Umbilical cord (tissue), 2 donors: ENCODE measurements around the gene SLIT2. TPM values are rescaled to one million over a fixed set of nuclear protein-coding genes. Genes with fewer than 3 reads are reported as not detected.

Experiments
- DNase-seq: peaks from one replicate; pipeline ENCODE4 v3.0.0-alpha.2; 2015; ENCODE audit warnings: low spot score
- total RNA-seq: library from RNA; depleted of rRNA; stranded (reverse); fragments of >200 nt; gene quantifications from one replicate; pipeline ENCODE4 v1.2.3, GENCODE V29; 2014; ENCODE audit warnings: low replicate concordance; ENCODE audit not compliant: insufficient read depth

Gene SLIT2
- total RNA-seq, 1 donor from 2014 or later: 19.5 TPM

- DNase-seq: no peak
Measured at GRCh38 chr4:20264688-20265087, 13.0 kb downstream of the SLIT2 start.

- DNase-seq: no peak
Measured at GRCh38 chr4:20265726-20266125, 14.0 kb downstream of the SLIT2 start.

GRCh38 chr4:20266215-20267082 is 14.7 kb downstream of the SLIT2 start:
- no peak for DNase-seq

GRCh38 chr4:20268028-20268427 is 16.3 kb downstream of the SLIT2 start:
- no peak for DNase-seq

- DNase-seq: no peak
Measured at GRCh38 chr4:20269320-20269719, 17.6 kb downstream of the SLIT2 start.

- DNase-seq: no peak
Measured at GRCh38 chr4:20271950-20272349, 20.2 kb downstream of the SLIT2 start.

- DNase-seq: no peak
Measured at GRCh38 chr4:20272411-20272872, 20.7 kb downstream of the SLIT2 start.

- no peak for DNase-seq
Measured at GRCh38 chr4:20273793-20274192, 22.1 kb downstream of the SLIT2 start.

- DNase-seq: no peak
Measured at GRCh38 chr4:20276848-20277247, 25.1 kb downstream of the SLIT2 start.

- no peak for DNase-seq
Measured at GRCh38 chr4:20278195-20278594, 26.5 kb downstream of the SLIT2 start.

GRCh38 chr4:20279381-20279780 is 27.7 kb downstream of the SLIT2 start:
- DNase-seq: no peak

GRCh38 chr4:20281453-20281852 is 29.7 kb downstream of the SLIT2 start:
- DNase-seq: no peak

- DNase-seq: no peak
Measured at GRCh38 chr4:20283039-20283438, 31.3 kb downstream of the SLIT2 start.

GRCh38 chr4:20284990-20285389 is 33.3 kb downstream of the SLIT2 start:
- DNase-seq: peak; percentile 68

GRCh38 chr4:20287246-20287645 is 35.5 kb downstream of the SLIT2 start:
- DNase-seq: no peak

- DNase-seq: no peak
Measured at GRCh38 chr4:20288047-20288650, 36.4 kb downstream of the SLIT2 start.

GRCh38 chr4:20288846-20289512 is 37.3 kb downstream of the SLIT2 start:
- no peak for DNase-seq

GRCh38 chr4:20289782-20290181 is 38.1 kb downstream of the SLIT2 start:
- DNase-seq: no peak

GRCh38 chr4:20292739-20293138 is 41.0 kb downstream of the SLIT2 start:
- no peak for DNase-seq

- no peak for DNase-seq
Measured at GRCh38 chr4:20297261-20297660, 45.6 kb downstream of the SLIT2 start.

GRCh38 chr4:20297783-20298182 is 46.1 kb downstream of the SLIT2 start:
- DNase-seq: no peak

- no peak for DNase-seq
Measured at GRCh38 chr4:20298455-20298854, 46.8 kb downstream of the SLIT2 start.

- no peak for DNase-seq
Measured at GRCh38 chr4:20298986-20299385, 47.3 kb downstream of the SLIT2 start.
